NCI-H1694 (cell line): Measurements from ENCODE around the gene PROS1.
"Not testable (repeated sequence)": the region's sequence is repeated elsewhere in the genome, so short reads cannot be mapped to it uniquely, and the experiment has no call there.

ENCODE experiments used
- DNase-seq: peaks from one replicate; lab custom pipeline; 2025; lab: John Stamatoyannopoulos, UW

The PROS1 gene

GRCh38 chr3:93873412-93873811, 100.3 kb downstream of the PROS1 start:
- DNase-seq = not testable (repeated sequence)

DNA sequence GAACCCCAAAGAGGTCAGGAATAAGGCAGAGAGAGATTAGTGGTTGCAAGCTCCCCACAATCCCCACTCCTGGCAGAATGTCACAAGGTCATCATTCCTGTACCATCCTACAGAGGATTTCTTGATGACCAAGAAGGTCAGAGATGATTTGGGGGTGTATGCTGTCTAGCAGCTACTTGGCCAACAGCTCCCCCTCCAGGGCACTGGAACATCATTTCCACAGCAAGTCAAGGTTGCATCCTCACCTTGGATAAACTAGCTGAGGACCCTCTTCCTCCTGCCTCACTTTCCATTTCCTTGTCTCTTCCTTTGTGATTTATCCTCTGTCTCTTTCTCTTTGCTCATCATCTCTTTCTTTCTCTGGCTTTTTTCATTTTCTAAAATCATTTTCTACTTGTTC, 106.3 kb downstream of the PROS1 start:
- DNase-seq = no peak

- DNase-seq = no peak
These were observed 112.7 kb downstream of the PROS1 start for GRCh38 chr3:93861017-93861416.

GRCh38 chr3:93855401-93855800, 118.3 kb downstream of the PROS1 start:
- DNase-seq = no peak

GRCh38 chr3:93852228-93852627, 121.5 kb downstream of the PROS1 start:
- not testable (repeated sequence) for DNase-seq

DNA sequence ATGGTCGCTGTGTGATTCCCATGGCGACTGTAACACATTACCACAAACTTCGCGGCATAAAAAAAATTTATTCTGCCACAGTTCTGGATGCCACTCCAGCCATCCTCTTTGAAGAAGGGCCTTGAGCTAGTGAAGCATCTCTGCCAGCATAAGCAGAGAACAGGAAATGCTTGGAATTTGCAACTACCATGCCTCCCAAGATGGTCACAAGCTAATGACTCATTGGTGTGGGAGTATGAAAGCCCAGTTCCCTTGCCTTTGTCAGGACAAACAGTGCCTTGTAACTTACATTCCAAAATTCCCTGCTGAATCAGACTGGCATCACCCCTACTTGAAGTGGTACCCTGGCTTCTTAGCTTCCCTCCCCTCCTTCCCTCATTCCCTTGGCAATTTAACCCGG, 129.7 kb downstream of the PROS1 start:
- DNase-seq = no peak

DNA sequence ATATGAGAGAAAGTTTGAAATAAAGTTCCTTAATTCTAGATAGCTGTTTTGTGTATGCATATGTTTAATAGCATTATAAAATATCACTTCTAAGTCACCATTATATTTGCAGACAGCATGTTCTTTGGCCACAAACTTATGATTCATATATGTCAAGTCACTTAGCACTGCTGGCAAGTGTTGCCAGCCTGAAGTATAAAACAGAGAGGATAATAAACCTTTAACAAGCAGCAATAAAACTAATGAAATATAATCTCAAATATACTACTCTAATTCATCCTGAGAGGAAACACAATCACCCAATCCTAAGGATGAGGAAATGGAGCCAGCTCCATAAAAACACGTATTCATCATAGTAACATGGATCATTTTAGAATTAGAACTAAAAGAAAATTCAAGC, 134.5 kb downstream of the PROS1 start:
- DNase-seq = not testable (repeated sequence)
